Transverse colon (tissue), 4 donors: ENCODE results near the gene FMNL2.

Experiments
- CTCF ChIP-seq, 5 experiments: fragments of 200-600 bp in 3 of 5; fragments of 450-650 bp in 2 of 5; sonication (generic) in 3 of 5; IDR thresholded peaks; 1 replicate in 2 of 5; 2 replicates in 3 of 5; pipeline ENCODE4 v1.5.1; 2016 to 2017; ENCODE audit warnings: antibody characterized with exemption in 5 of 5, inconsistent platforms in 3 of 5, mild to moderate bottlenecking in 2 of 5, moderate library complexity in 1 of 5
- EP300 ChIP-seq: sonication (generic); formaldehyde crosslinking; IDR thresholded peaks from one replicate; pipeline ENCODE4 v1.6.1; 2017; ENCODE audit warnings: antibody characterized with exemption, low read depth
- POLR2A ChIP-seq: fragments of 450-650 bp; IDR thresholded peaks from one replicate; pipeline ENCODE4 v1.6.1; 2016; ENCODE audit warnings: antibody characterized with exemption, mild to moderate bottlenecking, moderate library complexity
- POLR2AphosphoS5 ChIP-seq, 3 donors: sonication (generic); formaldehyde crosslinking; IDR thresholded peaks; one replicate each; pipeline ENCODE4 v1.6.1; 2016; ENCODE audit warnings: antibody characterized with exemption in 3 of 3

DNA sequence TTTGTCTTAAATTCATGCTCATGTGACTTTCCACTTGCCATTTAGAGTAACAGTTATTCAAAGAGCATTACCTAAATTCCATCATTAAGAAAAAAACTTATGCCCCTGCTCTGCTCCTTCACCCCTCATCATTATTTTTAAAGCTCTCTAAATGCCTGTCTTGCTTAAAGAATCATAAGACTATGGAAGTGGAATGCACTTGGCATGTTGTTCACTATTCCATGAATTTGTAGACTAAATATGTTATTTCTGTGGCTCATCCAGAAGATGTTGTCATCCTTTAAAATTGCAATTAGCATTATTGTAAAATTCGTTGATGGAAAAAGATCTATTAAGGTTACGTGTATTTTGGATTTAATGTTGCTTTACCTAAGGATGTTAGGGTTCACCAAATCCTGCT lies 61.8 kb downstream of the FMNL2 start:
- TF ChIP-seq CTCF (IDR thresholded peaks at IDR 0.05): no peak
- no peak for TF ChIP-seq POLR2A
- TF ChIP-seq EP300: no peak
- TF ChIP-seq POLR2AphosphoS5 (IDR thresholded peaks at IDR 0.05): no peak
